ENCODE results near the gene SOHLH1.

Gene SOHLH1

GRCh38 chr9:135655317-135655716 is 44.0 kb downstream of the SOHLH1 start:
- DNase-seq = no peak

DNA sequence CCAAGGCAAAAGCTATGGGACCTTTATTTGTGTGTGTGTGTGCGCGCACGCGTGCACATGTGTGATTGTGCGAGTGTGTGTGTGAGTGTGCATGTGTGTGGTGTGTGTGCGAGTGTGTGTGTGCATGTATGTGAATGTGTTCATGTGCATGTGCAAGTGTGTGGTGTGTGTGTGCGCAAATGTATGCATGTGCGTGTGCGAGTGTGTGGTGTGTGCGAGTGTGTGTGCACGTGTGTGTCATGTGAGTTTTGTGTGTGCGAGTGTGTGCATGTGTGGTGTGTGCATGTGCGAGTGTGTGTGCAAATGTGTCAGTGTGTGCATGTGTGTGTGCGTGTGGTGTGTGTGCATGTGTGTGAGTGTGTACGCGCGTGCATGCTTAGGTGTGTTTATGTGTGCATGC is 48.9 kb downstream of the SOHLH1 start:
- DNase-seq = no peak

DNA sequence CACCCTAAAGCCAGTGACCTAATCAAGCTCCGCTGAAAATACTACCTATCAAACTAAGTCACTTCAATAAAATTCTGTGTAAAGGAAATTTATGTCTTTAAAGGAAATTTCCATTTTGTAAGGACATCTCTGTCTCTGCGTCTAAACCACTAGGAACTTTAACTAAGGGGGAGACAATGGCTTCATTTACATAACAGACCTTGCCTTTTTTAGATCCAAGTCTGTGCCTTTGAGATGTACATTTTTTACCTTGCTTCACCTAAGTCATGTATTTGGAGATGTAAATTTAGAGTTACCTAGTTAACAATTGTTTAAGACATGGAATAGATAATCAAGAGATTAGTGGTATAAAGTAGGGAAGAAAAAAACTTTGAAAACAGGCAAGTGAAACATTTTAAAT is 49.8 kb downstream of the SOHLH1 start:
- DNase-seq = no peak

GRCh38 chr9:135648494-135649410 is 50.5 kb downstream of the SOHLH1 start:
- DNase-seq = no peak

DNA sequence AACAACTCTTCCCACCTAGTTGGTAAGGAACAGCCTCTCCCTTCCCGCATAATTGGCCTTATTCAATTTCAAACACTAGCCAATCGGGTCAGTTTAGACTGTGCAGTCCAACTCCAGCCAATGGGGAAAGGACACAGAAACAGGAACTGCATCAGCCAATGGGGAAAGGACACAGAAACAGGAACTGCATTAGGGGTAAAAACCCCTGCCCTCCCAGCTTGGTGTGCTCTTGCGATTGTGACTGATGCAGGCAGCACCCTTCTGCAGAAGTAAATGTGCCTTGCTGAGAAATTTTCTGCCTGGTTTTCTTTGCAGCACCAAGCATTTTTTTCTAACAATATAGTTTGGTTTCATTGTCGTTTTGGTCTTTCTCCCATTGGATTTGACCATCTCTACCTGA is 51.4 kb downstream of the SOHLH1 start:
- no peak for DNase-seq

DNA sequence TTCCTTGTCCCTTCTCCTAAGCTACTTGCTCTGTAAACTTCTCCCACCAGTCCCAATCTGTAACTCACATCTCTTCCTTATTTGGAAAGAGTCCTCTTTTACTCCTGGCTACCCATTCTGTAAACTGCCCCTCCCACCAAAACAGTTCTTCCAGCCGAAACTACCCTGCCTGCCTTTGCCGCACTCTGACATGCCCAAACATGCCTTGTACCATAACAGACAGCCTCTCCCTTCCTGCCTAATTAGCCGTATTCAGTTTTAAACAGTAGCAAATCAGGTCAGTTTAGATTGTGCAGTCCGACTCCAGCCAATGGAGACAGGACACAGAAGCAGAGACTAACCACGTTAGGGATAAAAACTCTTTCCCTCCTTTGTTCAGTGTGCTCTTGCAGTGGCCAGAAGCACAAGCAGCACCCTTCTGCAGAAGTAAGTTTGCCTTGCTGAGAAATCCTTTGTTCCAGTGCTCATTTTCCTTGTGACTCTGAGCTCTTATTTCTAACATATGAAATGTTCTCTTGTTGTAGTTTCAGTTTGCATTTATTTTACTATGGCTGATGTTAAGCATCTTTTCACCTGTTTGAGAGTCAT is 54.6 kb downstream of the SOHLH1 start:
- no peak for DNase-seq

All from C1 segment of cervical spinal cord (tissue), 14 donors.